HG03520 (cell line): ENCODE measurements around the gene TEX30.
"Not testable (repeated sequence)": the region's sequence is repeated elsewhere in the genome, so short reads cannot be mapped to it uniquely, and the experiment has no call there.

Source experiments
- ATAC-seq: cut with Tn5 transposase; IDR thresholded peaks from one replicate; pipeline ENCODE4 v1.9.1; 2021; ENCODE audit warnings: mild to moderate bottlenecking, moderate library complexity; ENCODE audit not compliant: unreplicated experiment

TEX30 gene

DNA sequence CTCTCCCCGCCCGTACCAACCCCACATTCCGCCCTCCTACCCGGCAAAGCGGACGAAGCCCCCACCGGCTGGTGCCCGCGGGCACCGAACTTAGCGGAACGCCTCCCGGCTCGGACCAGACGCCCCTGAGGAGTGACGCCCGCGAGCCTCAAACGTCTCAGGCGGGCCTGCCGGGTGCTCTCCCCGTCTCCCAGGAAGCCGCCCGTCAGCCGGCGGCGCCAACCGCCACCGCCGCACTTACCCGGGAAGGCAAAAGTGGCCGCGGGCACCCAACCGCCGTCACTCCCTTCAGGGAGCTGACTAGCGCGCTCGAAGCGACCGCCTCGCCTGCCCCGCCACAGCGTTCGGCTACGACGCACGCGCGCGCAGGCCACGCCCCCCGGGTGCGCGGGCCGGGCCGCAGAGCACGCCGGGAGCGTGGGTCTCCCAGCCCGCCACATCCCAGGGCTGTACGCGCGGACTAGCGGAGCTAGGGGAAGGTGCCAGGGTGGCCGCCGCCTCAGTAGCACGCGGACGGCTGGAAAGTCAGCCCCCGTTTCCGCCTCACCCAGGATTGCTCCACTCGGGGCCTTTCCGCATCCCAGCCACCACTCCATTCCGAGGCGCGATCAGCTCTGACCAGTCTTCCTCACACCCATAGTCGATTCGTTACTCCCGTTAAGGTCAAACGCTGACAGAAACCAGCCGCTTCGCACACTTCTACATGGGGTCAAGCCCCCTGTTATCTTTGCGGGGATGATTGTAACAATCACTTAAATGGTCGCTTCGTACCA, at the start of gene TEX30:
Gene TEX30 (minus strand): TSS at position 346 of the 773 bp plus-strand sequence. CDS start 3,760 bp downstream, outside the sequence.
- ATAC-seq, result peak; percentile 93

DNA sequence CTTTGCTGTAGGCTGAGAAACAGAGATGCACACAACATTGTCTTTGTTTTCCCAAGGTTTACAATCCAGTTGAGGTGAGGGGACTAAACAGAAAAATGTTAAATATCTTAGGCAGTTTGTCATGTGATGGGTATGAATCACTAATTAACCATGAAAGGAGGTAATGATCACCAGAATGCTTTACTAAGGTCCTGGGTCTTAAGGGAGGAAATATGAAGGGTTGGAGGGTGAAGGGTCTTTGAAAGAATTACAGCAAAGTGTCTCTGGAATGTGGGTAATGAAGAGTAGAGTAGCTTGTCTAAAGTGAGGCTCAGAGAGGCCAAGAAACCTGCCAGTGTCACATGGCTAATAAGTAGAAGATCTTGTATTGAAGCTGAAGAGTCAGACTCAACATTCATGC, 44.3 kb upstream of the TEX30 start:
- ATAC-seq, result no peak

DNA sequence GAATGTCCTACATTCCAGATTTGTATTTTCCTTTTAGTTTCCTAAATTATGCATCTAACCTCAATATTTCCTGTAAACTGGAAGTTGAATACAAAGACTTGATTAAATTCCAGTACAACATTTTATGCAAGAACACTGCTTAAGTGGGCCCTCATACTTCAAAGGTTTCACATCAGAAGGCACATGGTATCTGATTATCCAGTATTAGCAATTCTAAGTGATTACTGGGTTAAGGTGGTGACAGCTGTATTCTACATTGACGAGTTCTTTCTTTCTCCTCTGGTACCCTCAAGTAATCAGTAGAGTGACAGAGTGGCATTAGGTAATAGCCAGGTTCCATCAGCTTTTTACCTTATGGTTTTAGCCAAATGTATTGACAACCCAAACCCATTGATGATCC, 43.7 kb upstream of the TEX30 start:
- ATAC-seq, result no peak

DNA sequence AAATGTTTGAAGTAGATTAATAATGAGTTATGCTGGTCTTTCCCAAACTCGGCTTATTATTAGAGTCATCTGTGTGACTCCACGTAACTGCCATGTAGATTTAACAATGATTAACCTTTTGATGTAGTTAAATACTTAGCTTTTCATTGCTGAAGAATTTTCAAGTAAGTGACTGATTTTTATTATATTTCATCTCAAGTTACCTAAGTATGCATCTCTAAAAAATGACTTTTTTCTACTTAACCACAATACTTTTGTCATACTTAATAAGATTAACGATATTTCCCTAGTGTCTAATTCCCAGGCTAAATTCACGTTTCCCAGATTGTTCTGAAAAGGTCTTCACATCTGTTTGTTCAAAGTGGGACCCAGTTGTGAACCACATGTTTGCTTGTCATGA, 43.1 kb upstream of the TEX30 start:
- no peak for ATAC-seq

DNA sequence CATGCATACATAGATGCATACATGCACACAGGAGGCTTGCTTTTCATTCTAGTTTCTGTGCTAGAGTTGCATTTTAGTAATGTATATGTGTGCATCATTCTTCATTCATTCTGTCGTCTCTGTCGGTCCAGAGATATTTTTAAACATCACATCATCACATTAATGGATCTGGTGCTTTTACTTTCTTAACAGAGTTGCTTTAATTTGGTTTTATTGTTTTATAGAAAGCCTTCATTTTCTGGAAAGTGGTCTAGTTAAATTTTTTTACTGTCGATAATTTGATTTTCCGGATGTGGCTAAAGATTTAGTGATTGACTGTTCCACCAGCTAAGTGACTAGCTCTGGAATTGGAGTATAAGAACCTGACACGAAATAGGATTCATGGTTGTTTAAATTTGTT, 42.2 kb upstream of the TEX30 start:
- no peak for ATAC-seq

DNA sequence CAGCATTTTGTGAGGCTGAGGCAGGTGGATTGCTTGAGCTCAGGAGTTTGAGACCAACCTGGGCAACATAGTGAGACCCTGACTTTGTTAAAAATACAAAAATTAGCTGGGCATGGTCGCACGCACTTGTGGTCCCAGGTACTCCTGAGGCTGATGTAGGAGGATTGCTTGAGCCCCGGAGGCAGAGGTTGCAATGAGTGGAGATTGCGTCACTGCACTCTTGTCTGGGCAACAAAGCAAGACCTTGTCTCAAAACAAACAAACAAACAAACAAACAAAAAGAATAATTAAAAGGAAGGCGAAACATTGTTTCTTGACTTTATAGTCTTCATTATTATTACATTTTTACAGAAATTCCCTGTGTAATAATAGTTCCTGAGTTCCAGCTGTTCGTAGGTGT, 41.2 kb upstream of the TEX30 start:
- ATAC-seq, result no peak

DNA sequence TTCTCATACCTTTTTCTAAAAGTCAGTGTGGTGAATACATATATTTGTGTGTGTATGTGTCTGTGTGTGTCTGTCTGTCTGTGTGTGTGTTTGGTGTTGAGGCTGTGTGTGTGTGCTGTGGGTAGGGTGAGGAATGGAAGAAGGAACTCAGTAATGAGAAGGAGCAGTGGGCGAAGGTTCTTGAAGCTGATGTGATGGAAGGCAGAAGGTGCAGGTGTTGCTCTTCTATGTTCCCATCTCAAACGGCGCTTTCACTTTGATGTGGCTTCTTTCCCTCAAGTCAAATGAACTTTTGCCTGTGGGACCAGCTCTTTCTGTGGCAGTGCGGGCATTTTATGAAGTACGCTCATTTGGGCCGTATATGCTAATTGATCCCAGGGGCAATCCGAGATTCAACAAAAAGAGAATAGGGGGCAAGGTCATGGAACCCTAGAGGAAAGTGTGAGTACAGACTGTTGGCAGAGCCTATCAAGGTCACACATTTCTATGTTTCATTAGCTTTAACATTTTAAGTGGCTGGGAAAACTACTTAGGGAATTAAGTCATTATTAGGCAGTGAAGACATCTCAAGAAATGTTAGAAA, 40.5 kb upstream of the TEX30 start:
- no peak for ATAC-seq

DNA sequence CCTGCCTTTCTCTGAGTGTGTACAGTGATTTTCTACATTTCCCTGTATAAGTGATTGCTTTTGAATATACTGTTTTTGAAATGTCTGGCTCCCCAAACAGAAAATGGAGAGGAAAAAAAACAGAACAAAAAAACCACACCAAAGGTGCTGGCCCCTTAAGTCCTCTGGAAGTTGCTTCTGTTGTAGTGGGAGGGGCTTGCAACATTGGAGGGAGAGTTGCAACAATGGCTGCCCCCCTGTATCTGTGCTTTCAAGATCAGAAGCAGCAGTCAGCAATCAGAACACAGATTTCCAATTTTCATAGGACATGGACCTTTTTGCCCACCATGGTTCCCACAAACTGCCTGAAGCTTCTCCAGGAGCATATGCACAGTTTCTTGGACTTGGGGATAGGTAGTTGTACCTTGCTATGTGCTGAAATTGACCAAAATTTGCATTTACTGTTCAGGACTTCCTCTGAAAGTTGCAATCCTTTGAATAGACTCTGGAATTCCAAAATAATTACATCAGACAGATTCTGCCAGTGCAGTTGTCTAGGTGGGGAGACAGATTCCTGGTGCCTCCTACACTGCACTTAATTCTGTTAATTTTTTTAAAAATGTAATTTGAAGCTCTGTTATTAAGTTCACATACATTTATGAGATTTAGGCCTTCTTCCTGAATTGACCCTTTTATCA, 39.2 kb upstream of the TEX30 start:
- no peak for ATAC-seq

DNA sequence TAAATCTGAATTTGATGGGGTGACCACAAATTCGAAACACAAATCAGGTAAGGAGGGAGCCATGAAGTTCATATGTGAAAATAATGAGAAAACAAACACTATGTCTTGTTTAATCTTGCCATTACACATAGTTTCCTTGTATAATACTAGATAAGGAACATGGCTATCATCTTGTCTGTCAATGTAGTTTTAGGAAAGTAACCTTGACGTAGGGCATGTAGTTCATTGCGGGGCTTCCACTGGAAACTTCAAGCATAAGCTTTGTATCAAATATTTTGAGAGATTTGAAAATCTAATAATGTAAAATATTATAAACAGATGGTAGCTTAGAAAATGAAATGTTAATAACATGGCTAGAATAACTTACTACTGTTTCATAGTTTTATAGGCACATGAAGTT, 34.1 kb upstream of the TEX30 start:
- ATAC-seq, result no peak

DNA sequence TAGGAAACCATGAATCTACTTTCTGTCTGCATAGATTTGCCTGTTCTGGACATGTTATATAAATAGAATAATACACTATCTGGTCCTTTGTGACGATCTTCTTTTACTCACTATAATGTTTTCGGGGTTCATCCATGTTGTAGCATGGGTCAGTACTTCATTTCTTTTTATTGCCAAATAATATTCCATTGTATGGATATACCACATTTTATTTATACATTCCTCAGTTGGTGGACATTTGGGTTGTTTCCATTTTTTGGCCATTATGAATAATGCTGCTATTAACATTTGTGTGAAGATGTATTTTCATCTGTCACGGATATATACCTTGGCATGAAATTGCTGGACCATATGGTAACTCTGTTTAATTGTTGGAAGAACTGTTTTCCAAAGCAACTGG, 32.1 kb upstream of the TEX30 start:
- no peak for ATAC-seq

DNA sequence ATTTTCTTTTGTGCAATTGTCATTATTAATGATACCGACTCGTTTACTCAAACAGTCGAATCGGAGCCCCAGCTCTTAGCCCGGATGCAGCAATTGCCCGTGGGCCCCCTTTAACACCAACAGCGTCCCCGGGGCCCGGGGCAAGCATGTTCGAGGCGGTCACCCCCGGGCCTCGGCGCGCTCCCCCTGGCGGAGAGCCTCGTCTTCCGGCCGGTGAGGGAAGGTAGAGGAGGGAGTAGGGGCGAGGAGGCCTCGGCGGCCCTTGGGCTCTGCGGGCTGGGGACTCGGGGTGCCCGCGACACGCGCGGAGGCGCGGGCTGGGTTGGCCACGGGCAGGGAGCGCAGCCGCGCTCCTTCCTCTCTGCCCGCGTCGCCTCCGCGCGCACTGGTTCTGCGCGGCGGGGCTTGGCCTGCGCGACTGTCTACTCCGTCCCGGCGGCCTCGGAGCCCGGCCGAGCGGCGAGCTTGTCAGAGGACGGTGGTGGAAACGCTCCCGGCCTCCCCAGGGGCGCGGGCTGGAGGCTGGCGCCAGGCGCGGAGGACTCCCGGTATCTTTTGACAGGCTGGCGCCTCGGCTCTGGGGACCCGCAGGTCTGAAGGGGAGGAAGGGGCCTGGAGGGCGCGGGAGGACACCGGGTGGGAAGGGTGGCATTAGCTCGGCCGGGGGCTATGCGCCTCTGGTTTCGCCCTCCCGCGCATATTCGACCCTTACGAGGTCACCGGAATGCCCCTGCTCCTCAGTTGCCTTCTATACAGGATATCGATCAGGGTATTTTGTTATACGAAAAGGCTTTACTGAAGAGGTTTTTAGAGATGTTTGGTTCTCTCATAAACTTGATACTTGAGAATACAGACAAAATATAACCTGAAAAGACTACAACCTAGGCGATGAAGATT, 26.8 kb upstream of the TEX30 start:
- peak; percentile 78 for ATAC-seq

DNA sequence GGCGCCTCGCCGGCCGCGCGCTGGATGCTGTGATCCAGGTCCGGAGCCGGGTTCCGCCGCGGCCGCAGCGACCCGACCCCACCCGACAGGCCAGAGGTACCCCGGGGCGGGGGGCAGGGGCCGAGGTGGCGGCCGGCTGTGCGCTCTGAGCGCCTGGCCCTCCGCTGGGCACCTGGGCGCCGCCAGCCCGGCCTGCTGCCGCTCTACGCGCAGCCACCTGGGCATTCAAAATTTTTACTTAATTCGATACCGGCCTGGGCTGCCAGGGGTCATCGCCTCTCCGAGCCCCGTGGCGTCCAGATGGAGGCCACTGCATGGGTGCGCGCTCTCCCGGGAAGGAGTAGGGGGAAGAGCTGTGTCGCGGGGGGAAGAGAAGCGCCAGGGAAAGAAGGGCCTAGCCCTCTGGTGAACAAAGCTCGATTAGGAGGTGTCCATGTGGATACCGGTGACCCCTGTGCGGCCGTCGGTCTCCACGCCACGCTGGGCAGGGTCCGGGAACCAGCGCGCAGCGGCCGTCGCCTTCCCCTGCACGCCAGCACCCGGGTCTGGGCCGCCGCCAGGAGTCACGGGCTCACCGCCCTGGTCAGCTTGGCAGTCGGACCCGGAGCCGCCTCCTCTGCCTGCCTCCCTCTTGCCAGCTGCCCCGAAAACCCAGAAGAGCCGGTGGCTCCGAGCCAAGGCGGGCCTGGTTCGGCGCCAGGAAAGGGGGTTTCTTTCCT, 26.0 kb upstream of the TEX30 start:
- peak; percentile 3 for ATAC-seq

DNA sequence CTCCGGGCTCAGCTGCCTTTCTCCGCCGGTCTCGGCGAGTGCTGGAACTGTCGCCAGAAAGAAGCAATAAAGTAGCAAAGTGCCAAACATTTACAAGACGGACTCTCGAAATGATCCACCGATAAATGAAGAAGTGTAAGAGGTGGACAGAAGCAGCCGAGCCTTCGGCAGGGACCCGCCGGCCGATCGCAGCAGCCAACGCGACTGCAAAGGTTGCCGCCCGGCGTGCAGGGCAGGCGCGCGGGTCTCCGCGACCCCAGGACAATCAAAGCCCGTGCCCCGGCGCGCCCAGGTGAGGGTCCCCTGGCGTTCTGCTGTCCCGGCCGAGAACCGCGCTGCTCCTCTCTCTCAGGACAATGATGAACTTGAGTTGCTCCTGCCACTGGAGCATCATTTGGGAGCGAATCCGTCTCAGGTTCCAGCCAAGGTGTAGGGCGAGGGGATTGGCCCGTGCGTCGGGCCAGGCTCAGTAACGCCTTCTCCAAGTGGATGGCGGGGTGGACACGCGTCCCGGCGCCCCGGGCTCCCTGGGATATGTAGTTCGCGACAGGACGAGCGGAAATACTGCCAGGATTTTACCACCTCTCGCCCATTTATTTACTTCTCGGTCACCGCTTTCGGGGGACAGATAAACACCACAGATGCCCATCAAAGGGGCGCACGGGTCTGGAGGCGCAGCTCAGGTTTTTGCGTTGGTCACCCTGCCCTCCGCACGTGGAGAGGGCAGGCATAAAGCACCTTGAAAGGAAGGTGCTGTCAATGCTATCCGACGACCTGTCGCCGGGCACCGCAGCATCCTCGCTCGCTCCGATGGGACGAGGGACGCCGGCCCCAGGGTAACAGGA, 25.2 kb upstream of the TEX30 start, which contains the start of the genes BIVM and POGLUT2:
Gene BIVM (plus strand): TSS at position 539 of the 845 bp plus-strand sequence. CDS start 8,149 bp downstream, outside the sequence.
Gene POGLUT2 (minus strand): TSS at position 396 of the 845 bp plus-strand sequence. CDS start 306 bp downstream, at position 90.
- ATAC-seq, result peak; percentile 79

DNA sequence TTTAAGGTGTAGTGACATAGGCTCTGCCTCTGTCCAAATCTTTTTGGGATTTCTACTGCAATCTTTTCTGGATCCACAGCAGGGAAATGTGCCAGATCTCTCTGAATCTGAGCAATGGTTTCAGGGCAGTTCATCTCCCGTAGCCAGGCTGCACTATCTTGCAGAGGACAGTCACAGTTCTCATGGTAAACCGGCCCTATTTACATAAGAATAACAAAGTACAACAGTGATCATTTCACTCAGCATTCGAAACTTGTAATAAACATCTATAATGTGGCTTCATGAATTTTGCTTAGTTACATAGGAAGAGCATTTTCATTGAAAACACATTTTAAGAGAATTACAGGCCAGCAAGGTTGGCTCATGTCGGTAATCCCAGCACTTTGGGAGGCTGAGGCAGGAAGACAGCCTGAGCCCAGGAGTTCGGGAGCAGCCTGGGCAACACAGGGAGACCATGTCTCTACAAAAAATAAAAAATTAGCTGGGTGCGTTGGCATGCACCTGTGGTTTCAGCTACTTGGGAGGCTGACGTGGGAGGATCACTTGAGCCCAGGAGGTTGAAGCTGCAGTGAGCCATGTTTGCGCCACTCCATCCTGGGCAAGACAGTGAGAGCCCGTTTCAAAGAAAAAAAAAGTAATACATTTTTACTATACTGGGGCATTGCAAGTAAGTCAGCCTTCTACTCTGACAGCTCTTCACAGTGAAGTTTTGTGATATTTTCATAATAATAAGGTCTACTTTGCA, 20.2 kb upstream of the TEX30 start:
- no peak for ATAC-seq

DNA sequence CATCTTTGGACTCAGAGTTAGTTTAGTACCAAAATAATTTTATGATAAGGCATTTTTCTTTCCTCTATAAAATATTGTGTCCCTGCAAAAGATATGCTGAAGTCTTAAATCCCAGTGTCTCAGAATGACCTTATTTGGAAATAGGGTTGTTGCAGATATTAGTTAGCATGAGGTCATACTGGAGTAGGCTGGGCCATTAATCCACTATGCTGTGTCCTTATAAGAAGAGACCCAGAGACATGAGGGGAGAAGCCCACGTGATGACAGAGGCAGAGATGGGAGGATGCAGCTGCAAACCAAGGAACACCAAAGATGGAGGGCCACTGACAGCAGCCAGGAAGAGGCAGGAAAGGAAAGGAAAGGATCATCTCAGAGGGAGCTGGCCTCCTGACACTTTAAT, 18.8 kb upstream of the TEX30 start:
- no peak for ATAC-seq

DNA sequence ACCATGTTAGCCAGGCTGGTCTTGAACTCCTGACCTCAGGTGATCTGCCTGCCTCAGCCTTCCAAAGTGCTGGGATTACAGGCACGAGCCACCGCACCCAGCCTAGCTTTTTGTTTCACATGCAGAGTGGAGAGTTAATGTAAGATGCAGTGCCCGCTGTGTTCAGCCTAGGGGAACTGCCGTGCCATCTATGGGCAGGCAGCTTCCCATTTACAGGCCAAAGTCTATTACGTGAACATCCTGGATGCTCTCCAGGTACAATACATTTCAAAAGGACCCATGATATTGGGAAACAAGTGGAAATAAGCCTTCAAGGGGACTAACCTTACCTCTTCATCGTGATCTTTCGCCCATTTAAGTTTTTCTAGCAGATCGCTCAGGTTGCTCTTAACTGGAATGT, 15.1 kb upstream of the TEX30 start:
- no peak for ATAC-seq

DNA sequence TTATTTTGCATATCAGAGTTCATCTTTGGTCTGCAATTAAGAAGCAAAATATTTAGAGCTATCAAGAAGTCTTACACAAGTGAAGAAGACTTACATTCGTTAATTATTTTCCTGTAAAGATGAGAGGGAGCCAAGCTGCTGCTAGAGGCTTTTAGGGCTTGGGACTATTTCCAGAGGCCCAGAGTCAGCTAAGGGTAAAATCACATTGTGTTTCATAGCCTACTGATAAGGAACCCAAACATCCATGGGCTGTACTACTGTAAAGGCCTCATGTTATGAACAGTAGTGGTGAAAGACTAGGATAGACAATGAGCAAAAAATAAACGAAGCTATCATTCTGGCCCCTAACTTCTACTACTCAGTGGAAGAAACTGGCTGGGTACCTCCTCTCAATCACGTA, 10.9 kb upstream of the TEX30 start:
- no peak for ATAC-seq

DNA sequence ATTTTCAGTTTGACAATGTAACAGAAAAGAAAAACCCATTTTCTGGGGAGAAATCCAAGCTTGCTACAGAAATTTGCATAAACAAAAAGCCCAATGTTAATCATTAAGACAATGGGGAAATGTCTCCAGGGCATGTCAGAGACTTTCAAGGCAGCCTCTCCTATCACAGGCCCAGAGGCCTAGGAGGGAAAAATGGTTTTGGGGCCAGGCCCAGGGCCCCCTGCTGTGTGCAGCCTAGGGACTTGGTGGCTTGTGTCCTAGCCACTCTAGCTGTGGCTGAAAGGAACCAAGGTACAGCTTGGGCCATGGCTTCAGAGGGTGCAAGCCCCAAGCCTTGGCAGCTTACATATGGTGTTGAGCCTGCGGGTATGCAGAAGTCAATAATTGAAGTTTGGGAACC, 8.0 kb upstream of the TEX30 start:
- ATAC-seq, result no peak

DNA sequence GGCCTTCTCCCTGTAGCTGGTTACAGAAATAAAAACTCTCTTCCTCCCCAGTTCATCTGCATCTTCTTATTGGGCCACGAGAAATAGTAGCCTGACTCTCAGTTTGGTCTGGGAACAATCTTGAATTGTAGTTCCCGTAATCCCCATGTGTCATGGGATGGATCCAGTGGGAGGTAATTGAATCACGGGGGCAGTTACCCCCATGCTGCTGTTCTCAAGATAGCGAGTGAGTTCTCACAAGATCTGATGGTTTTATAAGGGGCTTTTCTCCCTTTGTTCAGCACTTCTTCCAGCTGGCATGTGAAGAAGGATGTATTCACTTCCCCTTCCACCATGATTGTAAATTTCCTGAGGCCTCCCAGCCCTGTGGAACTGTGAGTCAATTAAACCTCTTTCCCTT, 7.1 kb upstream of the TEX30 start:
- ATAC-seq, result not testable (repeated sequence)
